COLO668 (cell line): ENCODE data around the gene LEKR1.
"Not testable (repeated sequence)": the region's sequence is repeated elsewhere in the genome, so short reads cannot be mapped to it uniquely, and the experiment has no call there.

Experiments
- DNase-seq: peaks from one replicate; lab custom pipeline; 2025; ENCODE audit not compliant: unreplicated experiment; lab: John Stamatoyannopoulos, UW

Gene LEKR1

GRCh38 chr3:156826144-156826895 lies at the start of gene LEKR1:
Gene LEKR1 (plus strand): TSS chr3:156826353. CDS start chr3:156829330, 2,977 bp downstream.
- DNase-seq, result peak; percentile 90

- DNase-seq, result no peak
Measured at GRCh38 chr3:156776871-156777270, 49.3 kb upstream of the LEKR1 start.

DNA sequence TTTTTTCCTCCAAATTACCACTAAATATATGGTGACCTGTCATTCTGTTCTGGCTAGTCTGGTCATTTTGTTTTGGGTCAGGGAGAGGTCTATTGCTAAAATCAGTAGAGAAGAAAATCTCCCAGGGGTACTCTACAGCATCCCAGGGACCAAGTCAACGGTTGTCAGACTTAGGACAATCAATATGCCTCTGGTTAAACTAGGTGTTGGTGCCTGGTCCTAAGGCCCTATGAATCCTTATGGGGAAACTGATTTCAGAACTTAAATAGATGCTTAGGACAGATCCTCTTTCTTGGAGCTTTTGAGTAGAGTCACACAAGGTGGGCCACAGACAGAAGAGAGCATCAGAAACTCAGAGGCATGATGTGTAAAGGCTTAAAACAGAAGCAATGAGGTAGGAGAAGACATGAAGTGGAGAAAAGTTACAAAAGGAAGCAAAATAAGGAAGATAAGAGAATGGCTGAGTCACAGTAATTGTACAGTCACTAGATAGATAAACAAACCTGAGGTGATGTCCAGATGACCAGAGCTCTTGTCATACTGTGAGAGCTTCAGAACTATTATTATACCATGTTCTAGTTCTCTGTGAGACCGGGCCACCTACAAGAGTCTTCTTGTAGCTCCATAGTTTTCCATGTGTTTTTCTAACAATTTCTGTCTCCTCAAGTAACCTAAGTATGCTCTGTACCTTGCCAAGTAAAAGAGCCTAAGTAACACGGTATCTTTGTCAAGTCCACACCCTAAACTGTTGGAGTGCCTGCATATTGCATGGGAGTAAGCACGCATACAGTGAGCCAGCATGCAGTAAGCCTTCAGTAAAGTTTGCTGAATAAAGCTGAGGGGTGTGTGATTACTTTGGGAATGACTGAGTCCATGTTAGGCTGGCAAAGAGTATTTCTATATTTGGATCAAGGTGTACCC lies 44.6 kb upstream of the LEKR1 start:
- no peak for DNase-seq

DNA sequence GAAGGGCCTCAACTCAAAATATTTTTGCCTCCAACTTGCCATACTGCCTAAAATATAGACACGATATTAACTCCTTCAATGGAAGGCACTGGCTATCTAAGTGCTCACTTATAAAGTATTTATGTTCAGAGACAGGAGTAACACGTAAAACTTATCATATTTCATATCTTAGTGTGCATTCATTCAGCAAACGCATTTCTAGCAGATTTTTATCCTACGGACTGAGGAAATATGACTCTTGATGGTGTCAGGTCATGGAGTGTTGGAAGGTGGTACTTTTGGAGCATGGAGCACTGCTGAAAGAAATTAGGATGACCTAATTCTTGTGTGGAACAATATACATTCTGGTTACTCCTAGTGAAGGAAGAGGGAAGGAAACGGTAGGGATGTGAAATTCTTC lies 43.8 kb upstream of the LEKR1 start:
- DNase-seq, result no peak

DNA sequence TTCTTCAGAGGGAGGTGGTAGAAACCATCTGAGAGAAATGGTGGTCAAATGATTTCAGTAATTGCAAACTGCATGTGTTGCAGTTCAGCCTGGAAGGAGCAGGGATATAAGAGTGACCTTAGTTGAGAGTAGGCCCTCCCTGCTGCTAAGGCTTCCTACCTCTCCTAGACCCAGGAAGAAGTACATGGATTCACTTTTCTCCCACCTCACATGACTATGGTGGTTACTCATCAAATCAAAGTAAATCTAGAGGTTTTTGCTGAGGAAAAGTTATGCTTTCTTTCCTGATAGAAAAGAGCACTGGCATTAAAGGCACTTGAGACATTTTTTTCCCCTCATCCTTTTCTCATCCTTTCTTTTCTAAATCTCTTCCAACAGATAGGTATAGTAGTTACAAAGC lies 43.2 kb upstream of the LEKR1 start:
- DNase-seq, result no peak

- DNase-seq, result no peak
Measured at GRCh38 chr3:156787001-156787400, 39.2 kb upstream of the LEKR1 start.

DNA sequence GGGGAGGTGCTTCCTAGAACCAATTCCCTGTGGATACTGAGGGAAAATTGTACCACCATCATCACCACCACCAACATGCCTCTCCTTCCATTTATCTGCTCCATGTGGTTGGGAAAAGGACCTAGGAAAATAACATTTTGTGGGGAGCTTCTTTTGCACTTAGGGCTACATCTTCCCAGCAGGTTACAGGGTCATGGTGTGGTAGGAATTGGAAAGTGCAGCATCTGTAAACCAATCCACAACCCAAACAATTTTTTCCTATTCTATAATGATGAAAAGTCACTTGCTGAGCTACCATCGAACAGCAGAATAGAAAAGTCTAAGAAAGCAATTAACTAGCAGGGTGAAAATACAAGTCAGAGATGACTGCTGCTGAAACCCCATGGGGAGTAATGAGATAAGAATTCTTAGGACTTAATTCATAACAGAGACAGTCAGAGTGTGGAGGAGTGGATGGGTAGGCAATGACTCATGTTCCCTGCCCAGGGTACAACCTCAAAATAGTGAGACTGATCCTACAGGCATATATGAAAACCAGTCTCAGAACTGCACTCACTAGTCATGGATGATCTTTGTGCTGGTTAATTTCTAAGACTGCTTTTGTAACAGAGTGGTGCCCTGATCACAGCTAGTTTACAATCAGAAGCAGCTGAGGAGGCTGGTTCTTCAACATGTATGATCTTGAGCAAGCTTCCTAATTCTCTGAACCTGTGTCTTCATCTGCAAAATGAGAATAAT lies 38.1 kb upstream of the LEKR1 start:
- DNase-seq, result no peak

- DNase-seq, result no peak
Measured at GRCh38 chr3:156788846-156789245, 37.3 kb upstream of the LEKR1 start.

DNA sequence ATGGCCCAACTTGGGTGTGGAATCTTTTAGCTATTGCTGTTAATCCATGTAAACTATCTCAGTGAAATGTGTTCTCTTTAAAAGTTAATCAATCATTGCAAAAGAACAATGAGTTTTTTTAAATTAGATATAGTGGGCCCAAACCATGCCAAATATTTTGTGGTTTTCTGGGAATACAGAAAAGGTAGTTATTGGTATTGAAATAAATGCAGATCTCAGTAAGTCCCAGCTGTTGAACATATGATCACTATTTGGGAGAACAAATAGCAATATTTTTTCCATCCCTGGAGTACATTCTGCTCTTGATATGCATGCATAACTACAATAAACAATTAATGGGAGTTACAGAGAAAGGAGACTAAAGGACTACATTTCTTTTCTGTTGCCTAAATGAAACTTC lies 36.0 kb upstream of the LEKR1 start:
- no peak for DNase-seq

- no peak for DNase-seq
Measured at GRCh38 chr3:156792114-156792513, 34.0 kb upstream of the LEKR1 start.

DNA sequence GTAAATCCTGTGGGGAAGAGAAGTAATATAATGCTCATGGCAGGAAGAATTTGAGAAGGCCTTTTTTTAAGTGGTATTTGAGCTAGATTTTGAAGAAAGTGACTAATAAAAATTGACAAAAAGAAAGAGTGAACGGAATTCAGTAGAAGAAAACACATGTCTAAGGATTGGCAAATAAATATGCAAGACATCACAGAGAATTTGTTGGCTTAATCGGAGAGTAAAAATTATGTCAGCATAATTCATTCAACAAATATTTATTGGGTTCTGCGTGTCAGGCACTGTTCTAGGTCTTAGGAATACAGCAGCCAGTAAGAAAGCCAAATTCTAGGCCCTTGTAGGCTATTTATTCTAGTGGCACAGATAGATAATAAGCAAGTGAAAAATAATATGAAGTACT lies 33.6 kb upstream of the LEKR1 start:
- no peak for DNase-seq

GRCh38 chr3:156792945-156793344 lies 33.2 kb upstream of the LEKR1 start:
- DNase-seq, result no peak

GRCh38 chr3:156793400-156793799 lies 32.8 kb upstream of the LEKR1 start:
- DNase-seq, result no peak

- no peak for DNase-seq
Measured at GRCh38 chr3:156793851-156794250, 32.3 kb upstream of the LEKR1 start.

- no peak for DNase-seq
Measured at GRCh38 chr3:156795890-156796481, 30.2 kb upstream of the LEKR1 start.

DNA sequence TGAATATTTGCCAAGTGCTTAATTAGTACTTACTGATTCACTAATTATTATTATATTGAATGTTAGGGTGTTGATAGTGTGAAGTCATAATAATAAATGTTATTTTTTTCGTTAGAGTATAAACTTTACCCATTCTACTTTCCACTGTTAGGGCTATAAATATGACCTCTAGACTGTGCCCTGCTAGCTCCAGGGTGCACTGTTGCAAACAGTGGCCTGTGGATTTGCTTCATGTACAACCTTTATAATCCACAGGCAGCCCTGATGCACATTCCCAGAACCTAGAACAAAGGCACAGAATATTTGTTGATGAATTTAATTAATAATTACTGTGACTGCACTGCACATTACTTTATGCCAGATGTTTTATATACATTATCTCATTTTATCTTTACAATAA lies 28.8 kb upstream of the LEKR1 start:
- no peak for DNase-seq

DNA sequence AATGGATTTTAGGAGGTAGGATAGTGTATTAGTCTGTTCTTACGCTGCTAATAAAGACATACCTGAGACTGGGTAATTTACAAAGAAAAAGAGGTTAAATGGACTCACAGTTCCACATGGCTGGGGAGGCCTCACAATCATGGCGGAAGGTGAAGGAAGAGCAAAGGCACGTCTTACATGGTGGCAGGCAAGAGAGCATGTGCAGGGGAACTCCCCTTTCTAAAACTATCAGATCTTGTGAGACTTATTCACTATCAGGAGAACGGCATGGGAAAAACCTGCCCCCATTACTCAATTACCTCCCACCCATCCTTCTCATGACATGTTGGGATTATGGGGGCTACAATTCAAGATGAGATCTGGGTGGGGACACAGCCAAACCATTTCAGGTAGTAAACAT lies 25.9 kb upstream of the LEKR1 start:
- not testable (repeated sequence) for DNase-seq

DNA sequence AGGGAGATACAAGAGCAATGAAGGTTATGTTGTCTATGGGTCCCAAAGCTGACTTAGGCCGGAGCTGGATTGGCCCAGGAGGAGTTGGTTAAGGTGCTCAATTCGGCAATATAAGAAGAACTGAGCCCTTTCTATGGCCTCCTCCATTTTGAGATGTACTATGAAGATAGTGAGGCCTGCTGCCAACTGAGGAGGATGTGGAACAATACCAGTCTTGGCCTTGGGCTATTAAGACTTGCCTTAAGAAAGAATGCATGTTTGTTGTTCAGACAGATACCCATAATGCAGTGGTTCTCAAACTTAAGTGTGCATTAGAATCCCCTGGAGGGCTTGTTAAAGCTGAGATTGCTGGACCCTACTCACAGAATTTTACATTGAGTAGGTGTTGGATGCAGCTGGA lies 24.4 kb upstream of the LEKR1 start:
- no peak for DNase-seq

GRCh38 chr3:156802821-156803606 lies 23.1 kb upstream of the LEKR1 start:
- DNase-seq, result no peak
